Heart right ventricle (tissue), 16 donors: ENCODE data around the gene SHFL. TPM values are rescaled to one million over a fixed set of nuclear protein-coding genes. Genes with fewer than 3 reads are reported as not detected.

ENCODE experiments used
- ATAC-seq, 8 donors: fragments of 200-7000 bp; cut with Tn5 transposase; one replicate each; pipeline ENCODE4 v1.9.1; 2020; ENCODE audit warnings: mild to moderate bottlenecking in 8 of 8, moderate library complexity in 8 of 8, moderate number of reproducible peaks in 1 of 8
- DNase-seq, 2 donors: peaks; one replicate each; pipeline ENCODE4 v3.0.0-alpha.2; 2020
- H3K27ac ChIP-seq, 10 donors: fragments of 200-600 bp; sonication (generic) in 2 of 10; one replicate each; pipeline versions ENCODE4 v1.5.0 to v1.8.0; 2020 to 2022; ENCODE audit warnings: mild to moderate bottlenecking in 3 of 10
- H3K27me3 ChIP-seq, 7 donors: fragments of 200-600 bp; one replicate each; pipeline ENCODE4 v1.8.0; 2021 to 2022; ENCODE audit warnings: mild to moderate bottlenecking in 2 of 7
- H3K36me3 ChIP-seq, 9 donors: fragments of 200-600 bp; sonication (generic) in 1 of 9; one replicate each; pipeline versions ENCODE4 v1.5.0 to v1.8.0; 2020 to 2022; ENCODE audit warnings: mild to moderate bottlenecking in 2 of 9
- H3K4me1 ChIP-seq, 9 donors: fragments of 200-600 bp; sonication (generic) in 1 of 9; one replicate each; pipeline versions ENCODE4 v1.5.0 to v1.8.0; 2020 to 2022; ENCODE audit warnings: mild to moderate bottlenecking in 4 of 9
- H3K4me3 ChIP-seq, 10 donors: fragments of 200-600 bp; sonication (generic) in 2 of 10; one replicate each; pipeline versions ENCODE4 v1.5.0 to v1.8.0; 2020 to 2022; ENCODE audit warnings: mild to moderate bottlenecking in 7 of 10, moderate library complexity in 2 of 10
- H3K9me3 ChIP-seq, 11 donors: fragments of 200-600 bp in 10 of 11; sonication (generic) in 2 of 11; one replicate each; pipeline versions ENCODE4 v1.5.0 to v1.8.0; 2013 to 2022; ENCODE audit warnings: mild to moderate bottlenecking in 2 of 11, control low read depth in 1 of 11, moderate library complexity in 1 of 11
- CTCF ChIP-seq, 9 donors: fragments of 200-600 bp; sonication (generic) in 2 of 9; IDR thresholded peaks; one replicate each; pipeline versions ENCODE4 v1.5.0 to v1.8.0; 2021 to 2022; ENCODE audit warnings: antibody characterized with exemption in 9 of 9, mild to moderate bottlenecking in 5 of 9, moderate library complexity in 1 of 9
- WGBS, 2 donors: extraction: QIAGEN DNeasy Blood & Tissue Kit; methylation state at CpG; one replicate each; pipeline ENCODE4 v1.1.7; 2013; ENCODE audit warnings: inconsistent platforms in 1 of 2; 5-methylcytosine and 5-hydroxymethylcytosine counted together
- intact Hi-C, 10 donors: fragments of 100-400 bp; cut with DNase I; formaldehyde crosslinking; loops; one replicate each; pipeline versions ENCODE4 v1.11.1 to v1.14.2; 2022
- polyA plus RNA-seq, 2 donors: library from polyadenylated mRNA; stranded (reverse); fragments of 200-250 nt; gene quantifications; one replicate each; pipeline ENCODE4 v1.2.3, GENCODE V29; 2013
- total RNA-seq, 10 donors: library from RNA; stranded (reverse); fragmentation: NEBNext Ultra II Directional in 3 of 10; extraction: Animal tissue kit (Norgen Biotek cat#: 25700) in 3 of 10; gene quantifications; one replicate each; pipeline versions ENCODE4 v1.2.1 to v1.2.4, GENCODE V29; 2021 to 2023
- donor health status: Arrhythmogenic right ventricular cardiomyopathy.
- donor health status: ischemic (EF 13 %, LVEDD 7.1; RV severe dilation, severe dysfunction).
- donor health status: healthy with polysubstance abuse.
- donor health status: DM: no; HTN: yes; CAD: no.
- donor health status: DM: no; HTN: no; CAD: no.
- donor health status: ischemic (EF 25% LVEDD 6.9; RV normal size, moderate dysfunction).
- donor health status: ischemic (EF 25% LVEDD 5.7; RV mildly dilated, moderate dysfunction).
- donor health status: healthy.
- donor health status: DM: yes; HTN: yes; CAD: no.
- donor health status: Ischemic cardiomyopathy.
- donor health status: ischemic (EF 35%, LVEDD 5.7; RV mildly dilated, moderate dysfunction).
- donor health status: nonischemic (EF 11% LVEDD 7.7; RV severe dilation, severe dysfunction).
- donor health status: DM: yes; HTN: yes; CAD: no.
- donor health status: PGD.
- donor health status: ischemic (EF 29% LVEDD 5.4; RV normal size, mild dysfunction).
- donor health status: nonischemic (EF 23%, LVEDD 6.1; RV moderate dilation, normal function).

Gene SHFL
- total and polyA plus RNA-seq, 12 donors: 4.0 to 30.2 (median 10.2) TPM

GRCh38 chr19:10091895-10092641 lies 6.0 kb downstream of the SHFL start:
- WGBS, 2 donors: 69 to 71% methylated on average over 13 of the region's 13 CpGs
- intact Hi-C loops: no loop called here
- Histone ChIP-seq H3K27ac (no peak overlapping the region), H3K4me3 (no peak overlapping the region), H3K4me1 (peaks cover 0 to 19% (median 15%) of the 10 kb centered on the region in 9 donors), H3K9me3 (peaks cover 0 to 14% (median 0%) of the 10 kb centered on the region in 11 donors), H3K27me3 (no peaks in the 10 kb centered on the region), H3K36me3 (peaks cover 0 to 56% (median 0%) of the 10 kb centered on the region in 9 donors)
- TF ChIP-seq CTCF (IDR thresholded peaks at IDR 0.05): no peak
- DNase-seq: no peak
- no peak for ATAC-seq

GRCh38 chr19:10092648-10093294 lies 6.7 kb downstream of the SHFL start:
- ATAC-seq (no peak), DNase-seq (no peak)
- no peak for TF ChIP-seq CTCF (IDR thresholded peaks at IDR 0.05)
- H3K4me3 ChIP-seq: no peak overlapping the region
- 92 to 94% methylated on average over 9 of the region's 9 CpGs for WGBS, 2 donors
- H3K27ac ChIP-seq: no peak overlapping the region
- peaks cover 0 to 14% (median 0%) of the 10 kb centered on the region in 11 donors for H3K9me3 ChIP-seq
- peaks cover 0 to 56% (median 0%) of the 10 kb centered on the region in 9 donors for H3K36me3 ChIP-seq
- intact Hi-C loops: no loop called here
- H3K4me1 ChIP-seq: peaks cover 0 to 16% (median 12%) of the 10 kb centered on the region in 9 donors
- H3K27me3 ChIP-seq: no peaks in the 10 kb centered on the region

- DNase-seq: no peak
- H3K27ac ChIP-seq: no peak overlapping the region
- H3K4me3 ChIP-seq: no peak overlapping the region
- 87 to 90% methylated on average over 22 of the region's 22 CpGs for WGBS, 2 donors
- peaks cover 0 to 53% (median 0%) of the 10 kb centered on the region in 9 donors for H3K36me3 ChIP-seq
- no peak for TF ChIP-seq CTCF (IDR thresholded peaks at IDR 0.05)
- ATAC-seq: no peak
- H3K9me3 ChIP-seq: peaks cover 0 to 14% (median 0%) of the 10 kb centered on the region in 11 donors
- H3K27me3 ChIP-seq: no peaks in the 10 kb centered on the region
- peaks cover 0 to 16% (median 12%) of the 10 kb centered on the region in 9 donors for H3K4me1 ChIP-seq
- intact Hi-C loops: no loop called here
These were observed 7.4 kb downstream of the SHFL start for GRCh38 chr19:10093295-10094186.

- Histone ChIP-seq H3K4me1 (peaks cover 0 to 16% (median 12%) of the 10 kb centered on the region in 9 donors), H3K27ac (peak overlapping the region in 7 of 10 donors; percentile 25 to 71 (median 55)), H3K4me3 (peak overlapping the region in 5 of 10 donors; percentile 10 to 38 (median 21)), H3K9me3 (peaks cover 0 to 6% (median 0%) of the 10 kb centered on the region in 11 donors), H3K36me3 (peaks cover 0 to 33% (median 0%) of the 10 kb centered on the region in 9 donors), H3K27me3 (no peaks in the 10 kb centered on the region)
- DNase-seq (no peak), ATAC-seq (no peak)
- intact Hi-C loops: no loop called here
- WGBS, 2 donors: 27% methylated on average over 7 of the region's 7 CpGs
- TF ChIP-seq CTCF (IDR thresholded peaks at IDR 0.05): no peak
These were observed 9.5 kb downstream of the SHFL start for GRCh38 chr19:10095622-10095947.
